ENCODE data around the gene AATF.
A peak's percentile ranks its signal among the peaks of the same experiment; 100 is the strongest.

The AATF gene

GRCh38 chr17:36937959-36938565 is 10.7 kb upstream of the AATF start:
- in situ Hi-C loops (cut with MboI; ENCODE audit: low pct_unique_long_range_greater_than_20kb, low sequenced_read_pairs, unreplicated experiment) = no loop called here
- peak; percentile 61 for DNase-seq (ENCODE audit: low spot score)
- no peak for TF ChIP-seq CTCF (IDR thresholded peaks at IDR 0.05; ENCODE audit: extremely low read depth, insufficient read depth, missing control alignments)

GRCh38 chr17:36938566-36939051 is 10.1 kb upstream of the AATF start:
- TF ChIP-seq CTCF (IDR thresholded peaks at IDR 0.05; ENCODE audit: extremely low read depth, insufficient read depth, missing control alignments) = no peak
- in situ Hi-C loops (cut with MboI; ENCODE audit: low pct_unique_long_range_greater_than_20kb, low sequenced_read_pairs, unreplicated experiment) = no loop called here
- DNase-seq (ENCODE audit: low spot score) = no peak

- DNase-seq (ENCODE audit: low spot score) = peak; percentile 38
- in situ Hi-C loops (cut with MboI; ENCODE audit: low pct_unique_long_range_greater_than_20kb, low sequenced_read_pairs, unreplicated experiment) = no loop called here
- TF ChIP-seq CTCF (IDR thresholded peaks at IDR 0.05; ENCODE audit: extremely low read depth, insufficient read depth, missing control alignments) = no peak
Measured at GRCh38 chr17:36939052-36939801, 9.5 kb upstream of the AATF start.

GRCh38 chr17:36939802-36940312 is 8.9 kb upstream of the AATF start:
- in situ Hi-C loops (cut with MboI; ENCODE audit: low pct_unique_long_range_greater_than_20kb, low sequenced_read_pairs, unreplicated experiment) = no loop called here
- TF ChIP-seq CTCF (IDR thresholded peaks at IDR 0.05; ENCODE audit: extremely low read depth, insufficient read depth, missing control alignments) = no peak
- DNase-seq (ENCODE audit: low spot score) = no peak

- DNase-seq (ENCODE audit: low spot score) = no peak
- in situ Hi-C loops (cut with MboI; ENCODE audit: low pct_unique_long_range_greater_than_20kb, low sequenced_read_pairs, unreplicated experiment) = no loop called here
- no peak for TF ChIP-seq CTCF (IDR thresholded peaks at IDR 0.05; ENCODE audit: extremely low read depth, insufficient read depth, missing control alignments)
Measured at GRCh38 chr17:36940313-36941264, 8.2 kb upstream of the AATF start.

Data from GM13977 (cell line).